Bronchial smooth muscle cell (primary cell): ENCODE data around the gene TAF11. TPM values are rescaled to one million over a fixed set of nuclear protein-coding genes. Genes with fewer than 3 reads are reported as not detected.

Experiments used
- total RNA-seq: library from RNA; depleted of rRNA; stranded (reverse); fragments of >200 nt; gene quantifications from 2 replicates; pipeline ENCODE4 v1.2.1, GENCODE V29; 2014

Gene TAF11
- 10.3 and 11.5 TPM in 2 replicates for total RNA-seq

GRCh38 chr6:34887753-34888513 lies at the start of gene TAF11:
Gene TAF11, minus strand, starts transcription at chr6:34888042. Its CDS starts 85 bp downstream, at chr6:34887957.

DNA sequence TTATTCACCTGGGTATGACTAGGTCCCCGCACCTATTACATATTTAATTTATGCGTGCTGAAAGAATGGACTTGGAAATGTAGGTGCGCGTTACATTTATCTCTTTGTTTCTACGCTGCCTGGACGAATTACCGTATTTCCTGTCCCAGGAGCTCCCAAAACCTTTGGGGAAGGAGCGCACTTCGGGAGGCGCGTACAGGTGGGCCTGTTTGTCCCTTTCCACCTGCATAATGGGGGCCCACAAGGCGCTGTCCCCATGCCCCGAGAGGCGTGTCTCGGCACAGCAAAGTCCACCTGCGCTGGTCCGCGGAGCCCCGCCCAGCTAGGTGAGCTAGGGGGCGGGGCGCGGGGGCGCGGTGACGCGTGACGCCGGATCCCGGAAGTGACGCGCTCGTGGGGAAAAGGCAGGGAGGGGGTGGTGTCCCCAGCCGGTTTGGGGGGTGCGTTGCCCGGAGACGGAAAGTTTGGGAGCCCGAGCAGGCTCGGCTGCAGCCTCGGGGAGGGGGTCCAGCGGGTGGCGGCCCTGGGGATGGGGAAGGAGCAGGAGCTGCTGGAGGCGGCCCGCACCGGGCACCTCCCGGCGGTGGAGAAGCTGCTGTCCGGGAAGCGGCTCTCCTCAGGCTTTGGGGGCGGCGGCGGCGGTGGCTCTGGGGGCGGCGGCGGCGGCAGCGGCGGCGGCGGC lies 1.2 kb upstream of the TAF11 start, which contains the start of gene ANKS1A:
Gene ANKS1A, plus strand, starts transcription at position 382 of the 682 bp plus-strand sequence. Its CDS starts 148 bp downstream, at position 530.

Other genes with a start within 250 kb of the TAF11 start
- gene ILRUN, start 191.3 kb downstream of the TAF11 start, total RNA-seq = 29.4 and 35.3 TPM in 2 replicates
- 43.5 and 47.9 TPM in 2 replicates for gene SNRPC, start 130.5 kb downstream of the TAF11 start, total RNA-seq
- gene BLTP3A, start 96.0 kb downstream of the TAF11 start, total RNA-seq = 1.2 and 1.3 TPM in 2 replicates
- 5.7 and 6.9 TPM in 2 replicates for gene ANKS1A, start 1.2 kb upstream of the TAF11 start, total RNA-seq